K562 (cell line): ENCODE results near the gene PSMB8. TPM values are rescaled to one million over a fixed set of nuclear protein-coding genes. Genes with fewer than 3 reads are reported as not detected.

Source experiments
- BRCA1 ChIP-seq, 2 experiments: fragments of 450-650 bp in 1 of 2; sonication (generic) in 1 of 2; formaldehyde crosslinking in 1 of 2; IDR thresholded peaks; 2 replicates each; pipeline versions ENCODE4 v1.5.0 to v1.6.1; 2017 to 2020; ENCODE audit warnings: mild to moderate bottlenecking in 1 of 2, missing genetic modification reagents in 1 of 2
- BRF2 ChIP-seq: IDR thresholded peaks from 3 replicates; pipeline ENCODE4 v1.6.1; 2011; ENCODE audit warnings: borderline replicate concordance, mild to moderate bottlenecking; ENCODE audit not compliant: insufficient read length, insufficient read depth
- CSDE1 ChIP-seq, 2 experiments: fragments of 450-650 bp; IDR thresholded peaks; 2 replicates each; pipeline ENCODE4 v1.6.1; 2016; ENCODE audit warnings: mild to moderate bottlenecking in 1 of 2
- DLX4 ChIP-seq: fragments of 250-450 bp; sonication (Bioruptor Pico); IDR thresholded peaks from 2 replicates; pipeline ENCODE4 v1.6.1; 2021; ENCODE audit warnings: mild to moderate bottlenecking
- FOXK2 ChIP-seq, 2 experiments: fragments of 450-650 bp; IDR thresholded peaks in 1 of 2; conservative IDR thresholded peaks in 1 of 2; 2 replicates each; pipeline ENCODE4 v1.6.1; 2016; ENCODE audit warnings: low read depth in 2 of 2, mild to moderate bottlenecking in 1 of 2
- FOXO4 ChIP-seq: fragments of 450-650 bp; formaldehyde crosslinking; IDR thresholded peaks from 2 replicates; pipeline ENCODE4 v1.4.0; 2020; ENCODE audit warnings: mild to moderate bottlenecking, moderate library complexity
- HDAC8 ChIP-seq: fragments of 450-650 bp; IDR thresholded peaks from 2 replicates; pipeline ENCODE4 v1.6.1; 2016; ENCODE audit warnings: mild to moderate bottlenecking, missing genetic modification characterization, moderate library complexity, missing compliant biosample characterization
- IRF1 ChIP-seq: sonication (generic); formaldehyde crosslinking; IDR thresholded peaks from 2 replicates; pipeline ENCODE4 v1.8.0; 2022; ENCODE audit warnings: missing genetic modification reagents, mild to moderate bottlenecking, borderline replicate concordance
- MAFK ChIP-seq: IDR thresholded peaks from 2 replicates; pipeline ENCODE4 v1.6.1; 2011; ENCODE audit warnings: low read length, improper control_type of control experiment
- MBD2 ChIP-seq: sonication (generic); IDR thresholded peaks from 2 replicates; pipeline ENCODE4 v1.6.1; 2016; ENCODE audit warnings: low read depth, borderline replicate concordance
- MXD1 ChIP-seq: fragments of 250-450 bp; sonication (Bioruptor Pico); IDR thresholded peaks from 2 replicates; pipeline ENCODE4 v1.8.0; 2021; ENCODE audit warnings: borderline replicate concordance, mild to moderate bottlenecking, moderate library complexity; ENCODE audit not compliant: poor library complexity, severe bottlenecking
- NRF1 ChIP-seq, 2 experiments: fragments of 450-650 bp; IDR thresholded peaks in 1 of 2; conservative IDR thresholded peaks in 1 of 2; 2 replicates each; pipeline ENCODE4 v1.6.1; 2014; ENCODE audit warnings: mild to moderate bottlenecking in 2 of 2
- PHTF2 ChIP-seq: fragments of 250-450 bp; sonication (Bioruptor Pico); IDR thresholded peaks from 2 replicates; pipeline ENCODE4 v1.5.0; 2021; ENCODE audit warnings: mild to moderate bottlenecking
- POLR2AphosphoS5 ChIP-seq: IDR thresholded peaks from 2 replicates; pipeline ENCODE4 v1.6.1; 2011; ENCODE audit warnings: mild to moderate bottlenecking, low read depth, low read length, moderate library complexity; ENCODE audit not compliant: control insufficient read depth, insufficient read depth
- RBM25 ChIP-seq: fragments of 200-400 bp; formaldehyde crosslinking; IDR thresholded peaks from 2 replicates; pipeline ENCODE4 v1.6.1; 2018; ENCODE audit warnings: low read length, low read depth, moderate library complexity; ENCODE audit not compliant: severe bottlenecking
- SIX5 ChIP-seq, 2 experiments: IDR thresholded peaks; 2 replicates each; pipeline ENCODE4 v1.6.1; 2011; ENCODE audit warnings: low read length in 2 of 2, borderline replicate concordance in 1 of 2, low read depth in 1 of 2, mild to moderate bottlenecking in 1 of 2, moderate library complexity in 1 of 2; ENCODE audit not compliant: insufficient read depth in 1 of 2
- SNIP1 ChIP-seq: fragments of 450-650 bp; IDR thresholded peaks from 2 replicates; pipeline ENCODE4 v1.7.1; 2017; ENCODE audit warnings: low read depth, mild to moderate bottlenecking
- THAP7 ChIP-seq: fragments of 250-450 bp; sonication (Bioruptor Pico); IDR thresholded peaks from 2 replicates; pipeline ENCODE4 v1.5.0; 2021
- ZNF408 ChIP-seq: fragments of 250-450 bp; sonication (Bioruptor Pico); IDR thresholded peaks from 2 replicates; pipeline ENCODE4 v1.4.0; 2020; ENCODE audit warnings: low read depth, mild to moderate bottlenecking, moderate library complexity
- ZNF551 ChIP-seq: fragments of 250-450 bp; sonication (Bioruptor Pico); IDR thresholded peaks from 2 replicates; pipeline ENCODE4 v1.5.0; 2021; ENCODE audit warnings: mild to moderate bottlenecking, moderate library complexity
- polyA plus RNA-seq, 8 experiments: library from polyadenylated mRNA; depleted of rRNA in 4 of 8; stranded (reverse) in 5 of 8; unstranded in 3 of 8; fragments of >200 nt; fragmentation: Nextera tagmentation in 2 of 8; fragmentation: Illumina TruSeq in 1 of 8; extraction: Ambion mirVana in 2 of 8; extraction: Trizol in 1 of 8; gene quantifications; 2 replicates each; pipeline versions ENCODE4 v1.2.1 to v1.2.3, GENCODE V29; 2011 to 2014; ENCODE audit warnings: inconsistent platforms in 1 of 8, missing spikeins in 1 of 8
- total RNA-seq, 7 experiments: library from RNA; depleted of rRNA in 6 of 7; stranded (reverse); fragments of >200 nt in 6 of 7; fragmentation: Illumina TruSeq in 2 of 7; extraction: Trizol in 2 of 7; gene quantifications; 2 replicates each; pipeline versions ENCODE4 v1.2.1 to v1.2.3, GENCODE V29; 2011 to 2021; ENCODE audit warnings: low replicate concordance in 1 of 7

PSMB8 gene
- total and polyA plus RNA-seq, 9 of the 15 experiments (the other 6 are each of a cell fraction or from before 2014, with no cell fraction given) = 0.71 to 4.0 (median 2.4) TPM

GRCh38 chr6:32838114-32838958 lies 5.5 kb downstream of the PSMB8 start, which contains the start of gene TAP2 (continued):
- no peak for TF ChIP-seq RBM25
- TF ChIP-seq DLX4 = no peak
- TF ChIP-seq MBD2 = no peak
- no peak for TF ChIP-seq CSDE1 (IDR thresholded peaks at IDR 0.05)
- TF ChIP-seq ZNF408 (CRISPR knock-in tag) = no peak
- TF ChIP-seq MXD1 (CRISPR knock-in tag) = no peak
- TF ChIP-seq POLR2AphosphoS5 = peak; percentile 45; the same call in 1 of the 2 replicates
- TF ChIP-seq ZNF551 = no peak
- no peak for TF ChIP-seq BRCA1 (IDR thresholded peaks at IDR 0.05)
- no peak for TF ChIP-seq BRCA1 (CRISPR knock-in tag; IDR thresholded peaks at IDR 0.05)
- no peak for TF ChIP-seq HDAC8
- TF ChIP-seq FOXO4 = no peak
- no peak; a peak in 1 of 4 replicates for TF ChIP-seq NRF1 (conservative IDR thresholded peaks at IDR 0.05 in 1 of 2, IDR thresholded peaks at IDR 0.05 in 1 of 2)
- TF ChIP-seq FOXK2 (conservative IDR thresholded peaks at IDR 0.05 in 1 of 2, IDR thresholded peaks at IDR 0.05 in 1 of 2; ENCODE audit: low read depth in 2 of 2) = no peak
- peak; percentile 3; the same call in 1 of the 2 replicates for TF ChIP-seq MAFK
- peak; percentile 99 for TF ChIP-seq IRF1 (CRISPR knock-in tag)
- TF ChIP-seq SIX5 (IDR thresholded peaks at IDR 0.05; ENCODE audit: borderline replicate concordance in 1 of 2, insufficient read depth in 1 of 2, low read depth in 1 of 2, low read length in 2 of 2) = no peak
- TF ChIP-seq BRF2 = no peak
- no peak for TF ChIP-seq SNIP1
- TF ChIP-seq PHTF2 (CRISPR knock-in tag) = no peak
- TF ChIP-seq THAP7 (CRISPR knock-in tag) = no peak
